ENCODE results near the gene OGFRL1. TPM values are rescaled to one million over a fixed set of nuclear protein-coding genes. Genes with fewer than 3 reads are reported as not detected.

The OGFRL1 gene
- total RNA-seq, 1 donor from 2014 or later, result 35.3 TPM

DNA sequence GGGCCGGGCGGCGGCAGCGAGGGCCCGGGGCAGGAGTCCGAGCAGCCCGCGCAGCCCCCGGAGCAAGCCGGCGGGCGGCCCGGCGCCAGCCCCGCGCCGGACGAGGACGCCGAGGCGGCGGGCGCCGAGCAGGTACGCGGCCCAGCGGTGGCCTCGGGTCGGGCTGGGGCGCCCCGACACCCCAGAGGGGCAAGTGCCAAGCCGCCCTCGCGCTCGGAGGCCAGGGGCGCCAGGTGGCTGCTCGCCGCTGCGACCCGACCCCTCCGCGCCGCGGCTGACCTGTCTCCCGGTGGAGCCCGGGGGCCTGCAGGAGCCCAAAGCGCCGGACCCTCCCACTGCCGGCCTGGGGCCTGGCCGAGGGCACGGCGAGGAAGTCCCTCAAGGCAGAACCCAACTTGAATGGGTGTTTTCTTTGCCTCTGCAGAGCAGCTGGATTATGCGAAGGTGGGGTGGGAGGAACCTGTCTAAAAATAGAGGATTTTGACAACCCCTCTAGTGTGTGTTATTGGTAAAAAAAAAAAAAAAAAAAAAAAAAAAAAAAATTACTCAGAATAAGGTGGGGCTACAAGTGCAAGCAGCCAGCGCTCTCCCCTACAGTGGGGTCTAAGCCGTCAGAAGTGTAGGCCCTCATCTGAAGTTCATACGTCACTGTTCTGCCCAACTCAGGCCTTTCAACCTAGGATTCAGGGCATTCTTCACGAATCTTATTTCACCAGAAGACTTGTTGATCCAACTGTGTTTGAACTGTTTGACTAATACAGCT lies 609 bp downstream of the OGFRL1 start:
- no peaks in the 10 kb centered on the region for H3K27me3 Mint-ChIP-seq (ENCODE audit: low read depth, unreplicated experiment)
- peaks cover 23% of the 10 kb centered on the region for H3K79me2 ChIP-seq (ENCODE audit: insufficient read depth, low read length)
- H3K4me3 Mint-ChIP-seq (ENCODE audit: unreplicated experiment), result peak overlapping the region; percentile 94
- H3K4me3 ChIP-seq (ENCODE audit: insufficient read depth, low read depth, low read length), result peak overlapping the region; percentile 70
- peak overlapping the region; percentile 90 for H3K27ac Mint-ChIP-seq (ENCODE audit: unreplicated experiment)
- H3K4me1 Mint-ChIP-seq (ENCODE audit: low read depth, unreplicated experiment), result peaks cover 39% of the 10 kb centered on the region
- DNase-seq (ENCODE audit: low read depth) (peak; percentile 14), FAIRE-seq (no peak)
- peaks cover 20% of the 10 kb centered on the region for H3K4me1 ChIP-seq (ENCODE audit: insufficient read depth, low read length)
- H2AFZ ChIP-seq (ENCODE audit: low read depth, low read length), result peak overlapping the region; percentile 61
- H3K27me3 ChIP-seq (ENCODE audit: insufficient read depth, low read length), result no peaks in the 10 kb centered on the region
- no peaks in the 10 kb centered on the region for H3K36me3 ChIP-seq (ENCODE audit: insufficient read depth, low read length)
- peak overlapping the region; percentile 79 for H3K9ac ChIP-seq (ENCODE audit: low read length)
- TF ChIP-seq, protein P1, sequence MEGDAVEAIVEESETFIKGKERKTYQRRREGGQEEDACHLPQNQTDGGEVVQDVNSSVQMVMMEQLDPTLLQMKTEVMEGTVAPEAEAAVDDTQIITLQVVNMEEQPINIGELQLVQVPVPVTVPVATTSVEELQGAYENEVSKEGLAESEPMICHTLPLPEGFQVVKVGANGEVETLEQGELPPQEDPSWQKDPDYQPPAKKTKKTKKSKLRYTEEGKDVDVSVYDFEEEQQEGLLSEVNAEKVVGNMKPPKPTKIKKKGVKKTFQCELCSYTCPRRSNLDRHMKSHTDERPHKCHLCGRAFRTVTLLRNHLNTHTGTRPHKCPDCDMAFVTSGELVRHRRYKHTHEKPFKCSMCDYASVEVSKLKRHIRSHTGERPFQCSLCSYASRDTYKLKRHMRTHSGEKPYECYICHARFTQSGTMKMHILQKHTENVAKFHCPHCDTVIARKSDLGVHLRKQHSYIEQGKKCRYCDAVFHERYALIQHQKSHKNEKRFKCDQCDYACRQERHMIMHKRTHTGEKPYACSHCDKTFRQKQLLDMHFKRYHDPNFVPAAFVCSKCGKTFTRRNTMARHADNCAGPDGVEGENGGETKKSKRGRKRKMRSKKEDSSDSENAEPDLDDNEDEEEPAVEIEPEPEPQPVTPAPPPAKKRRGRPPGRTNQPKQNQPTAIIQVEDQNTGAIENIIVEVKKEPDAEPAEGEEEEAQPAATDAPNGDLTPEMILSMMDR (IDR thresholded peaks at IDR 0.05; ENCODE audit: insufficient read depth, low read depth, low read length), result no peak
- no peak for TF ChIP-seq EZH2 (IDR thresholded peaks at IDR 0.05; ENCODE audit: insufficient read depth, low read length)
- H4K20me1 ChIP-seq (ENCODE audit: insufficient read depth, low read length), result peaks cover 16% of the 10 kb centered on the region
- no peaks in the 10 kb centered on the region for H3K9me3 Mint-ChIP-seq (ENCODE audit: unreplicated experiment)
- no peak overlapping the region for H3K27ac ChIP-seq (ENCODE audit: low read depth, low read length)
- no peaks in the 10 kb centered on the region for H3K9me3 ChIP-seq (ENCODE audit: insufficient read depth, low read depth, low read length)
- H3K36me3 Mint-ChIP-seq (ENCODE audit: low read depth, unreplicated experiment), result peaks cover 4% of the 10 kb centered on the region
- H3K4me2 ChIP-seq (ENCODE audit: low read length), result peak overlapping the region; percentile 90

DNA sequence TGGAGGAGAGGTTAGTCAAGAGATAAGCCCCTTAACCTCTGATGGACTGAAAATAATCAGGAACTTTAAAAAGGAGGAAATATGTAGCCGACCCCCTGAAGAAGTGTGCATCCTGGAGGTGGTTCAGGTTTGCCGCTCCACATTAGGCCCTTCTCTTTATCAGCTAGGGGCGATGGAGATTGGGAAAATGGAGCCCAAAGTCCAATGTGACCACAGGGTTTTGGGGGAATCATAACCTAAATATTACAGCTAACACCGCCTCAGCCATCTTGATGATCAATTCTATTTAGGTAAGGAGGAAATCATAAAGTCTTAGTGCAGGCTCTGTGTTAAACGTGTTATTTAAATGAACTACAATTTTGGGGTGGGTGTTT lies 1.2 kb downstream of the OGFRL1 start:
- Histone ChIP-seq H3K9ac (ENCODE audit: low read length) (peak overlapping the region; percentile 79), H2AFZ (ENCODE audit: low read depth, low read length) (no peak overlapping the region), H3K27me3 (ENCODE audit: insufficient read depth, low read length) (no peaks in the 10 kb centered on the region), H3K79me2 (ENCODE audit: insufficient read depth, low read length) (peaks cover 23% of the 10 kb centered on the region), H3K4me3 (ENCODE audit: insufficient read depth, low read depth, low read length) (peak overlapping the region; percentile 70), H3K4me1 (ENCODE audit: insufficient read depth, low read length) (peaks cover 23% of the 10 kb centered on the region), H3K27ac (ENCODE audit: low read depth, low read length) (no peak overlapping the region), H4K20me1 (ENCODE audit: insufficient read depth, low read length) (peaks cover 20% of the 10 kb centered on the region), H3K36me3 (ENCODE audit: insufficient read depth, low read length) (no peaks in the 10 kb centered on the region), H3K4me2 (ENCODE audit: low read length) (peak overlapping the region; percentile 90), H3K9me3 (ENCODE audit: insufficient read depth, low read depth, low read length) (no peaks in the 10 kb centered on the region)
- Mint-ChIP-seq H3K27me3 (ENCODE audit: low read depth, unreplicated experiment) (no peaks in the 10 kb centered on the region), H3K36me3 (ENCODE audit: low read depth, unreplicated experiment) (peaks cover 4% of the 10 kb centered on the region), H3K4me3 (ENCODE audit: unreplicated experiment) (peak overlapping the region; percentile 94), H3K9me3 (ENCODE audit: unreplicated experiment) (no peaks in the 10 kb centered on the region), H3K4me1 (ENCODE audit: low read depth, unreplicated experiment) (peaks cover 43% of the 10 kb centered on the region), H3K27ac (ENCODE audit: unreplicated experiment) (peak overlapping the region; percentile 90)
- DNase-seq (ENCODE audit: low read depth) (no peak), FAIRE-seq (no peak)
- TF ChIP-seq, protein P1 (IDR thresholded peaks at IDR 0.05; ENCODE audit: insufficient read depth, low read depth, low read length), result no peak
- TF ChIP-seq EZH2 (IDR thresholded peaks at IDR 0.05; ENCODE audit: insufficient read depth, low read length), result no peak

DNA sequence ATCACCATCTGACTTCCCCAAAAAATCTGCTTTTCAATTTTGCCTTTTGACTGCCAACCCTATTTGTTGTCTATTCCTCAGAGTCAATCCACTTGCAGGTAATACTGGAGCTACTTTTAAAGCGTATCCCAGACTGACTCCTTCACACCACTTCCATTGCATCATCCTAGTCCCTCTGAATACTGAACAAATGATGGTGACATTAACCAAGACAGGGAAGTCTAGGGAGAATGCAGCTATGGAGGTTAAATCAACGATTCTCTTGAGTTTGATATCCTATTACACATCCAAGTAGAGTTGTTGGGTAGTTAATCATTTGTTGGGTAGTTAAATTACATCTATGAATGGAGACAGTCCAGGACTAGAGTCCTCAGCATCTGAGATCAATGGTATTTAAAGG lies 2.0 kb downstream of the OGFRL1 start:
- no peaks in the 10 kb centered on the region for H3K36me3 ChIP-seq (ENCODE audit: insufficient read depth, low read length)
- no peak overlapping the region for H3K4me2 ChIP-seq (ENCODE audit: low read length)
- Mint-ChIP-seq H3K27ac (ENCODE audit: unreplicated experiment) (peak overlapping the region; percentile 90), H3K9me3 (ENCODE audit: unreplicated experiment) (no peaks in the 10 kb centered on the region), H3K4me3 (ENCODE audit: unreplicated experiment) (peak overlapping the region; percentile 94), H3K36me3 (ENCODE audit: low read depth, unreplicated experiment) (peaks cover 4% of the 10 kb centered on the region), H3K27me3 (ENCODE audit: low read depth, unreplicated experiment) (no peaks in the 10 kb centered on the region), H3K4me1 (ENCODE audit: low read depth, unreplicated experiment) (peaks cover 50% of the 10 kb centered on the region)
- no peak overlapping the region for H3K27ac ChIP-seq (ENCODE audit: low read depth, low read length)
- peaks cover 20% of the 10 kb centered on the region for H4K20me1 ChIP-seq (ENCODE audit: insufficient read depth, low read length)
- no peak overlapping the region for H3K4me3 ChIP-seq (ENCODE audit: insufficient read depth, low read depth, low read length)
- H3K27me3 ChIP-seq (ENCODE audit: insufficient read depth, low read length), result no peaks in the 10 kb centered on the region
- peaks cover 23% of the 10 kb centered on the region for H3K79me2 ChIP-seq (ENCODE audit: insufficient read depth, low read length)
- H3K4me1 ChIP-seq (ENCODE audit: insufficient read depth, low read length), result peaks cover 23% of the 10 kb centered on the region
- H3K9ac ChIP-seq (ENCODE audit: low read length), result no peak overlapping the region
- no peaks in the 10 kb centered on the region for H3K9me3 ChIP-seq (ENCODE audit: insufficient read depth, low read depth, low read length)
- DNase-seq (ENCODE audit: low read depth), result no peak
- H2AFZ ChIP-seq (ENCODE audit: low read depth, low read length), result no peak overlapping the region
- TF ChIP-seq EZH2 (IDR thresholded peaks at IDR 0.05; ENCODE audit: insufficient read depth, low read length), result no peak
- TF ChIP-seq, protein P1 (IDR thresholded peaks at IDR 0.05; ENCODE audit: insufficient read depth, low read depth, low read length), result no peak
- FAIRE-seq, result no peak

Measured in astrocyte (in vitro differentiated cells and primary cell).